ENCODE data around the gene JAM2. TPM values are rescaled to one million over a fixed set of nuclear protein-coding genes. Genes with fewer than 3 reads are reported as not detected.

The JAM2 gene
- polyA plus RNA-seq, 1 donor from 2014 or later = 1.1 TPM

GRCh38 chr21:25752416-25752815 lies 113.4 kb downstream of the JAM2 start:
- Histone ChIP-seq H3K4me2 (ENCODE audit: low read length) (no peak overlapping the region), H3K4me3 (ENCODE audit: low read length) (no peak overlapping the region), H3K9ac (ENCODE audit: low read length) (no peak overlapping the region), H4K20me1 (ENCODE audit: insufficient read depth) (no peaks in the 10 kb centered on the region), H3K9me2 (ENCODE audit: insufficient read depth, low read length) (no peaks in the 10 kb centered on the region), H3K79me2 (replicated peaks; ENCODE audit: insufficient read depth, low read length) (no peaks in the 10 kb centered on the region), H3K27me3 (ENCODE audit: insufficient read depth, low read depth, low read length) (no peaks in the 10 kb centered on the region), H3F3A (ENCODE audit: insufficient read depth, low read length, poor library complexity, severe bottlenecking) (no peaks in the 10 kb centered on the region), H3K27ac (ENCODE audit: low read length) (no peak overlapping the region), H2AFZ (ENCODE audit: low read depth, low read length) (no peak overlapping the region), H3K36me3 (ENCODE audit: insufficient read depth, low read length) (no peaks in the 10 kb centered on the region), H3K9me3 (ENCODE audit: low read length) (no peaks in the 10 kb centered on the region)
- no peak for TF ChIP-seq MXI1 (conservative IDR thresholded peaks at IDR 0.05; ENCODE audit: poor library complexity, severe bottlenecking)
- no peak for TF ChIP-seq SMC3 (conservative IDR thresholded peaks at IDR 0.05; ENCODE audit: poor library complexity)
- TF ChIP-seq RAD21 (conservative IDR thresholded peaks at IDR 0.05) = no peak
- no peak for TF ChIP-seq EP300 (conservative IDR thresholded peaks at IDR 0.05; ENCODE audit: poor library complexity, severe bottlenecking)
- no peak for TF ChIP-seq REST (IDR thresholded peaks at IDR 0.05; ENCODE audit: borderline replicate concordance)
- TF ChIP-seq EZH2 (IDR thresholded peaks at IDR 0.05; ENCODE audit: borderline replicate concordance, insufficient read depth, low read length, poor library complexity, severe bottlenecking) = no peak
- TF ChIP-seq POLR2AphosphoS5 (IDR thresholded peaks at IDR 0.05) = no peak
- no peak for TF ChIP-seq TAF1 (IDR thresholded peaks at IDR 0.05; ENCODE audit: low read depth)

GRCh38 chr21:25756190-25756932 lies 117.3 kb downstream of the JAM2 start:
- Histone ChIP-seq H3K27me3 (ENCODE audit: insufficient read depth, low read depth, low read length) (no peaks in the 10 kb centered on the region), H2AFZ (ENCODE audit: low read depth, low read length) (no peak overlapping the region), H3K9me3 (ENCODE audit: low read length) (no peaks in the 10 kb centered on the region), H3K9ac (ENCODE audit: low read length) (no peak overlapping the region), H3K36me3 (ENCODE audit: insufficient read depth, low read length) (peaks cover 6% of the 10 kb centered on the region), H3K9me2 (ENCODE audit: insufficient read depth, low read length) (no peaks in the 10 kb centered on the region), H3F3A (ENCODE audit: insufficient read depth, low read length, poor library complexity, severe bottlenecking) (no peaks in the 10 kb centered on the region), H3K4me2 (ENCODE audit: low read length) (no peak overlapping the region), H4K20me1 (ENCODE audit: insufficient read depth) (no peaks in the 10 kb centered on the region), H3K27ac (ENCODE audit: low read length) (no peak overlapping the region), H3K79me2 (replicated peaks; ENCODE audit: insufficient read depth, low read length) (no peaks in the 10 kb centered on the region), H3K4me3 (ENCODE audit: low read length) (no peak overlapping the region)
- TF ChIP-seq RAD21 (conservative IDR thresholded peaks at IDR 0.05) = no peak
- TF ChIP-seq TAF1 (IDR thresholded peaks at IDR 0.05; ENCODE audit: low read depth) = no peak
- TF ChIP-seq CTCF (IDR thresholded peaks at IDR 0.05; ENCODE audit: poor library complexity, severe bottlenecking) = no peak
- no peak for TF ChIP-seq SMC3 (conservative IDR thresholded peaks at IDR 0.05; ENCODE audit: poor library complexity)
- TF ChIP-seq EP300 (conservative IDR thresholded peaks at IDR 0.05; ENCODE audit: poor library complexity, severe bottlenecking) = no peak
- no peak for TF ChIP-seq REST (IDR thresholded peaks at IDR 0.05; ENCODE audit: borderline replicate concordance)
- TF ChIP-seq MXI1 (conservative IDR thresholded peaks at IDR 0.05; ENCODE audit: poor library complexity, severe bottlenecking) = no peak
- TF ChIP-seq POLR2AphosphoS5 (IDR thresholded peaks at IDR 0.05) = no peak
- TF ChIP-seq EZH2 (IDR thresholded peaks at IDR 0.05; ENCODE audit: borderline replicate concordance, insufficient read depth, low read length, poor library complexity, severe bottlenecking) = no peak
